DND-41 (cell line): ENCODE results near the gene AQP9.

Experiments
- ATAC-seq: fragments of 200-7000 bp; cut with Tn5 transposase; 3 replicates; pipeline ENCODE4 v1.9.1; 2021; ENCODE audit warnings: low read depth; ENCODE audit not compliant: insufficient read depth
- DNase-seq: peaks from one replicate; pipeline ENCODE4 v3.0.0-alpha.2; 2020
- H2AFZ ChIP-seq: 2 replicates; pipeline ENCODE4 v1.6.0; 2012; ENCODE audit warnings: low read depth, low read length
- H3K27ac ChIP-seq: 2 replicates; pipeline ENCODE4 v1.5.1; 2012; ENCODE audit warnings: low read length, inconsistent platforms
- H3K27me3 ChIP-seq: fragments of 200-600 bp; sonication (generic); 2 replicates; pipeline ENCODE4 v1.6.0; 2012; ENCODE audit warnings: low read length, mild to moderate bottlenecking, inconsistent platforms; ENCODE audit not compliant: insufficient read depth, poor library complexity
- H3K36me3 ChIP-seq: 2 replicates; pipeline ENCODE4 v1.5.1; 2012; ENCODE audit warnings: low read length, inconsistent platforms; ENCODE audit not compliant: insufficient read depth
- H3K4me1 ChIP-seq: 2 replicates; pipeline ENCODE4 v1.5.1; 2012; ENCODE audit warnings: mild to moderate bottlenecking, low read length; ENCODE audit not compliant: insufficient read depth
- H3K4me2 ChIP-seq: 2 replicates; pipeline ENCODE4 v1.6.0; 2012; ENCODE audit warnings: mild to moderate bottlenecking, moderate library complexity, low read length, inconsistent platforms; ENCODE audit not compliant: insufficient read depth
- H3K4me3 ChIP-seq, 2 experiments: fragments of 200-600 bp in 1 of 2; shearing (Covaris generic) in 1 of 2; 2 replicates each; pipeline ENCODE4 v1.5.1; 2012 to 2016; ENCODE audit warnings: inconsistent platforms in 2 of 2, low read length in 2 of 2, mild to moderate bottlenecking in 2 of 2, low read depth in 1 of 2, moderate library complexity in 1 of 2
- H3K79me2 ChIP-seq: 2 replicates; pipeline ENCODE4 v1.6.0; 2012; ENCODE audit warnings: low read length, inconsistent platforms; ENCODE audit not compliant: insufficient read depth
- H3K9ac ChIP-seq: 2 replicates; pipeline ENCODE4 v1.6.0; 2012; ENCODE audit warnings: low read depth, mild to moderate bottlenecking, inconsistent platforms, low read length, moderate library complexity
- H3K9me3 ChIP-seq: 2 replicates; pipeline ENCODE4 v1.5.1; 2012; ENCODE audit warnings: low read length, moderate library complexity, mild to moderate bottlenecking, inconsistent platforms; ENCODE audit not compliant: insufficient read depth, severe bottlenecking
- H4K20me1 ChIP-seq: 2 replicates; pipeline ENCODE4 v1.6.0; 2012; ENCODE audit warnings: low read length; ENCODE audit not compliant: insufficient read depth
- CTCF ChIP-seq: IDR thresholded peaks from 2 replicates; pipeline ENCODE4 v1.5.1; 2012; ENCODE audit warnings: borderline replicate concordance, low read length, moderate library complexity, mild to moderate bottlenecking; ENCODE audit not compliant: poor library complexity, severe bottlenecking; ENCODE audit errors: extremely low read depth
- EZH2 ChIP-seq: IDR thresholded peaks from 3 replicates; pipeline ENCODE4 v1.6.1; 2012; ENCODE audit warnings: borderline replicate concordance, low read depth, mild to moderate bottlenecking, moderate library complexity, low read length, inconsistent platforms; ENCODE audit not compliant: severe bottlenecking

The AQP9 gene

GRCh38 chr15:58138106-58138505 lies at the start of gene AQP9:
AQP9 (plus strand) TSS chr15:58138381; CDS start chr15:58138566, 185 bp downstream.
- H2AFZ ChIP-seq, result no peak within 1 kb of the TSS

GRCh38 chr15:58095415-58095814 lies 42.8 kb upstream of the AQP9 start:
- Histone ChIP-seq H3K27ac (no peak overlapping the region), H3K4me1 (no peaks in the 10 kb centered on the region), H3K9ac (no peak overlapping the region), H3K4me2 (no peak overlapping the region), H3K27me3 (peaks cover 2% of the 10 kb centered on the region), H4K20me1 (no peaks in the 10 kb centered on the region), H3K9me3 (no peaks in the 10 kb centered on the region), H3K4me3 (no peak overlapping the region), H2AFZ (no peak overlapping the region), H3K36me3 (no peaks in the 10 kb centered on the region), H3K79me2 (no peaks in the 10 kb centered on the region)
- DNase-seq, result no peak
- ATAC-seq, result no peak
- TF ChIP-seq EZH2 (no peak), CTCF (no peak)

More at GRCh38 chr15:58138106-58138505, at the start of gene AQP9:
- no peak within 1 kb of the TSS for H3K4me3 ChIP-seq
- no peaks in the 10 kb centered on the region for H3K4me1 ChIP-seq
- H4K20me1 ChIP-seq, result no peaks in the 10 kb centered on the region
- H3K79me2 ChIP-seq, result no peaks in the 10 kb centered on the region
- H3K27ac ChIP-seq, result no peak within 1 kb of the TSS
- TF ChIP-seq CTCF, result no peak
- TF ChIP-seq EZH2, result no peak
- H3K4me2 ChIP-seq, result no peak within 1 kb of the TSS
- H3K9me3 ChIP-seq, result no peaks in the 10 kb centered on the region
- no peak for DNase-seq
- H3K9ac ChIP-seq, result no peak within 1 kb of the TSS
- peaks cover 25% of the 10 kb centered on the region for H3K27me3 ChIP-seq
- ATAC-seq, result no peak
- no peaks in the 10 kb centered on the region for H3K36me3 ChIP-seq

- no peak overlapping the region for H3K4me3 ChIP-seq
- H2AFZ ChIP-seq, result no peak overlapping the region
- ATAC-seq, result no peak
Measured at GRCh38 chr15:58096529-58097084, 41.6 kb upstream of the AQP9 start.

More at GRCh38 chr15:58096529-58097084, 41.6 kb upstream of the AQP9 start:
- Histone ChIP-seq H3K79me2 (no peaks in the 10 kb centered on the region), H4K20me1 (no peaks in the 10 kb centered on the region), H3K9me3 (no peaks in the 10 kb centered on the region), H3K4me2 (no peak overlapping the region), H3K9ac (no peak overlapping the region), H3K4me1 (no peaks in the 10 kb centered on the region), H3K27ac (no peak overlapping the region), H3K27me3 (peaks cover 6% of the 10 kb centered on the region), H3K36me3 (no peaks in the 10 kb centered on the region)
- no peak for DNase-seq
- TF ChIP-seq EZH2, result no peak
- TF ChIP-seq CTCF, result no peak
